VCaP (cell line): ENCODE measurements around the gene POLR3H.

Experiments used
- H3K27ac ChIP-seq: fragments of 450-650 bp; 2 replicates; pipeline ENCODE4 v1.5.1; 2017
- CTCF ChIP-seq: fragments of 450-650 bp; conservative IDR thresholded peaks from 2 replicates; pipeline ENCODE4 v1.5.1; 2017; ENCODE audit warnings: mild to moderate bottlenecking, moderate library complexity

Gene POLR3H

GRCh38 chr22:41482319-41482935 is 61.8 kb downstream of the POLR3H start:
- no peak for TF ChIP-seq CTCF
- H3K27ac ChIP-seq = no peak overlapping the region

GRCh38 chr22:41481925-41482318 is 62.3 kb downstream of the POLR3H start:
- H3K27ac ChIP-seq = no peak overlapping the region
- TF ChIP-seq CTCF = no peak

GRCh38 chr22:41481131-41481830 is 63.0 kb downstream of the POLR3H start:
- no peak for TF ChIP-seq CTCF
- H3K27ac ChIP-seq = no peak overlapping the region

GRCh38 chr22:41480397-41480735 is 63.9 kb downstream of the POLR3H start:
- no peak overlapping the region for H3K27ac ChIP-seq
- no peak for TF ChIP-seq CTCF

- H3K27ac ChIP-seq = no peak overlapping the region
- no peak for TF ChIP-seq CTCF
Observed at GRCh38 chr22:41479671-41480396, 64.4 kb downstream of the POLR3H start.

GRCh38 chr22:41478891-41479521 is 65.3 kb downstream of the POLR3H start:
- no peak overlapping the region for H3K27ac ChIP-seq
- TF ChIP-seq CTCF = no peak

- TF ChIP-seq CTCF = no peak
- H3K27ac ChIP-seq = no peak overlapping the region
Observed at GRCh38 chr22:41478473-41478872, 65.8 kb downstream of the POLR3H start.
